ES-I3 (cell line): ENCODE measurements around the gene RREB1.

Experiments
- H3K36me3 ChIP-seq: 2 replicates; pipeline ENCODE4 v1.6.1; 2013; ENCODE audit warnings: mild to moderate bottlenecking, low read length, control low read depth, moderate library complexity; ENCODE audit not compliant: insufficient read depth
- H3K4me1 ChIP-seq: 2 replicates; pipeline ENCODE4 v1.6.1; 2013; ENCODE audit warnings: mild to moderate bottlenecking, control low read depth, low read length; ENCODE audit not compliant: insufficient read depth
- H3K9ac ChIP-seq: 2 replicates; pipeline ENCODE4 v1.6.1; 2013; ENCODE audit warnings: low read depth, mild to moderate bottlenecking, low read length, moderate library complexity
- H3K9me3 ChIP-seq: 2 replicates; pipeline ENCODE4 v1.6.1; 2013; ENCODE audit warnings: mild to moderate bottlenecking, low read length, moderate library complexity; ENCODE audit not compliant: control insufficient read depth, insufficient read depth

The RREB1 gene, protein sequence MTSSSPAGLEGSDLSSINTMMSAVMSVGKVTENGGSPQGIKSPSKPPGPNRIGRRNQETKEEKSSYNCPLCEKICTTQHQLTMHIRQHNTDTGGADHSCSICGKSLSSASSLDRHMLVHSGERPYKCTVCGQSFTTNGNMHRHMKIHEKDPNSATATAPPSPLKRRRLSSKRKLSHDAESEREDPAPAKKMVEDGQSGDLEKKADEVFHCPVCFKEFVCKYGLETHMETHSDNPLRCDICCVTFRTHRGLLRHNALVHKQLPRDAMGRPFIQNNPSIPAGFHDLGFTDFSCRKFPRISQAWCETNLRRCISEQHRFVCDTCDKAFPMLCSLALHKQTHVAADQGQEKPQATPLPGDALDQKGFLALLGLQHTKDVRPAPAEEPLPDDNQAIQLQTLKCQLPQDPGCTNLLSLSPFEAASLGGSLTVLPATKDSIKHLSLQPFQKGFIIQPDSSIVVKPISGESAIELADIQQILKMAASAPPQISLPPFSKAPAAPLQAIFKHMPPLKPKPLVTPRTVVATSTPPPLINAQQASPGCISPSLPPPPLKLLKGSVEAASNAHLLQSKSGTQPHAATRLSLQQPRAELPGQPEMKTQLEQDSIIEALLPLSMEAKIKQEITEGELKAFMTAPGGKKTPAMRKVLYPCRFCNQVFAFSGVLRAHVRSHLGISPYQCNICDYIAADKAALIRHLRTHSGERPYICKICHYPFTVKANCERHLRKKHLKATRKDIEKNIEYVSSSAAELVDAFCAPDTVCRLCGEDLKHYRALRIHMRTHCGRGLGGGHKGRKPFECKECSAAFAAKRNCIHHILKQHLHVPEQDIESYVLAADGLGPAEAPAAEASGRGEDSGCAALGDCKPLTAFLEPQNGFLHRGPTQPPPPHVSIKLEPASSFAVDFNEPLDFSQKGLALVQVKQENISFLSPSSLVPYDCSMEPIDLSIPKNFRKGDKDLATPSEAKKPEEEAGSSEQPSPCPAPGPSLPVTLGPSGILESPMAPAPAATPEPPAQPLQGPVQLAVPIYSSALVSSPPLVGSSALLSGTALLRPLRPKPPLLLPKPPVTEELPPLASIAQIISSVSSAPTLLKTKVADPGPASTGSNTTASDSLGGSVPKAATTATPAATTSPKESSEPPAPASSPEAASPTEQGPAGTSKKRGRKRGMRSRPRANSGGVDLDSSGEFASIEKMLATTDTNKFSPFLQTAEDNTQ (N-terminal part only)

DNA sequence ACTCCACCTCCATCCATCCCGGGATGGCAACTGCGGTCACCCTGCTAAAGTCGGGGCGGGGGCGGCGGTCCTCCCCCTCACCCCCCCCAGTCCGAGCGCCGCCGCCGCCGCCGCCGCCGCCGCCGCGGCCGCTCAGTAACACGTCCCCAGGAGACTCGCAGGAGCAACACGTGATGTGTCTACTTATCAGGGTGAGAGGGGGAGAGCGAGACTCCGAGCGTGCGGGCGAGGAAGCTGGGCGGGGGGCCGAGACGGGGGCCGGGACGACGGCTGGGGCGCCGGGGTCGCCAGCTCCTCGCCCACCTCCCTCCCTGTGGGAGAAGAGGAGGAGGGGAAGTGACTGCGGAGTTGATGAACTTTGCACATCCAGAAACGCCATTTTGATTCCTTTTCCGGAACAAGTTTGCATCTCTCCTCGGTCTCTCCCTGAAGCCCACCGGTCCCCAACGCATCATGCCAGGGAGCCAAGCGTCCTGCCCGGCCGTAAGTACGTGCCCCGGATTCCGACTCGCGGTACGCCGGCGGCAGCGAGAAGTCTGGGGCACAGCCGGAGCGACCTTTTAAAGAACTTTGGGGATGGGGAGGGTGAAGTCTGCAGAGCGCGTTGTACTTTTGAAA lies at the start of gene RREB1:
RREB1 (plus strand) TSS at position 384 of the 618 bp plus-strand sequence. CDS start 73,951 bp downstream, outside the sequence.
- Histone ChIP-seq H3K4me1 (peaks cover 11% of the 10 kb centered on the region; the same call in 1 of the 2 replicates), H3K36me3 (no peaks in the 10 kb centered on the region), H3K9ac (peak within 1 kb of the TSS; percentile 97), H3K9me3 (no peaks in the 10 kb centered on the region)

DNA sequence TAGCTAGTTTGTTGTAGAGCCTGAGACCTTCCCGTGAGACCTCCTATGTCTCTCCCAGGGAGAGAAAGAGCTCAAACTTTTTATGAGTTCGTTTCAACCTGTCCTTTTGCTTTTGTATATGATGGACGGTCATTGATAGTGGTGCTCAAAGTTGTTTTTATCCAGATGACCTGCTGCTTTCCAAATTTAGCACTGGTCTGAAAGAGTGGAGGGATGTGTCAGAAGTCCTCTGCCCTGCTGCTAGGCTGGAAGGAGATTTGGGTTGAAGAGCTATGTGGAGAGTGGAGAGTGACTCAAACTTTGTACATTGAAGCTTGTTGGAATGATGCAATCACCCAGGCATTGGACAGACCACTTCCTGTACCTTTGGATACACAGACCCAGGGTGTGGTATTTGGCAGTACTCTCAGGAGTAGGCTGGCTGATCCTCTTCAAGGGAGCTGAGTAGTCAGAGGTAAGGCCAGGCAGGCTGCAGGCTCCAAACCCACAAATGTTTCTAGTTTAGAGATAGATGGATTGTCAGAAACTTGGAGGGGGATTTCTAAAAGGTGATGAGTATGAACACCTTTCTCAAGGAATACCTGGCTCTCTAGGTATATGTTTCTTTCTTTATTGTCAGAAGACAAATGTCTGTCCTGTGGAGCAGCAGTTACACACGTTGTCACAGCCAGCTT lies 49.4 kb upstream of the RREB1 start:
- no peak overlapping the region for H3K9ac ChIP-seq
- H3K4me1 ChIP-seq: no peaks in the 10 kb centered on the region
- H3K9me3 ChIP-seq: no peaks in the 10 kb centered on the region
- H3K36me3 ChIP-seq: no peaks in the 10 kb centered on the region

DNA sequence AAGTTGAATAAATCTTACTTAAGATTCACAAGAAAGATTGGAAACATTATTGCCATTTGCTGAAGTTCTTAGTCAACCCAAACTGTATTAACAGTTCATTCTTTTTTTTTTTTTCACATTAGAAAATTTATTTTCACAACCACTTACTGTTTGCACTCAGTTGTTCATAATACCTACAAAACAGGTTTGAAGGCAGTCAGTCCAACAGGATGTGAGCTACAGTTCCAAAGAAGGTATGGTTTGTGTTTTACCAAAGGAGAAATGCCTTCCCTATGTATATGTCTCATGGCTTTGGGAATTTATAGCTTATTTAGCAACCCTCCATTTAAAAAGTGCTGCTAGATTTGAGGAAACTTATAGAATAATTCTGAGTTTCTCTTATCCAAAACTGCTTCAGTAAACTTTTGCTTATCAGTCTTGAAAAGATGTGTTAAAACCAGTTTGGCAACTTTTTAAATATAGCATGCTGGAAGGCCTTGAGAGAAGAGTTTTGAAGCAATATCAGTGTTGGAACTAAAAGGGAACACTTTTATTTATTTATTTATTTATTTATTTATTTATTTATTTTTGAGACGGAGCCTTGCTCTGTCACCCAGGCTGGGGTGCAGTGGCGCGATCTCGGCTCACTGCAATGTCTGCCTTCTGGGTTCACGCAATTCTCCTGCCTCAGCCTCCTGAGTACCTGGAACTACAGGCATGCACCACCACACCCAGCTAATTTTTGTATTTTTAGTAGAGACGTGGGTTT lies 46.8 kb upstream of the RREB1 start:
- H3K9me3 ChIP-seq: no peaks in the 10 kb centered on the region
- no peaks in the 10 kb centered on the region for H3K36me3 ChIP-seq
- H3K4me1 ChIP-seq: no peaks in the 10 kb centered on the region
- H3K9ac ChIP-seq: no peak overlapping the region

DNA sequence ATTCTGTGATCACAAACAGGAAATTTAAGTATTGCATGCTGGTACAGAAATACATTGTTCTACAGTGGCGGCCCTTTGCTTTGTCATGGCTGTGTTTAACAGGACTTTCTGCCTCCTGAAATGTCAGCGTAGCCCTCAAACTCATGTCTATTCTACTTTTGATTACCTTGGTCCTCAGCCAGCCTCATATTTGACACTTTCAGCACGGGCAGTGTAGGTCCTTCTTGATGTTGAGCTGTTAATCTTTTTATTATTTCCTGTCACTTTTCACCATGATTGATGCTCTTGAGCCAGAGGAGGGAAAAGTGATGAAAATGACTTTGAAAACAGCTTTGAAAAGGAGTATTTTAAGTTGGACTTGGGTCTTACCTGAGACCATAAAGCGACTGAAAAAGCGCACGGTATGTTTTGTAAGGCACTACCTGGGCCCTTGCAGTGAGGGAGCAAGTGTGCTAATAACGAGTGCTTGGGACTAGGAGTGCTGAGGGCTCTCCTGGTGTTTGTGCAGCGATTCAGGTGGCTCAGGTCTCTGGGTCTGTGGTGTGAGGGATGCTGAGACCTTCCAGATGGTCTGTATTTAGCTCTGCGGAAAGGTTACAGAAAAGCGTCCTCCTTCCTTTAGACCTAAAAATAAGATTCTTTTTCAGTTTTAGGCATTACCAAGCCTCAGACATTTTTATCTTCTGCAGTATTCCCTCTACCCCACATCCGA lies 45.2 kb upstream of the RREB1 start:
- Histone ChIP-seq H3K4me1 (no peaks in the 10 kb centered on the region), H3K9me3 (no peaks in the 10 kb centered on the region), H3K9ac (no peak overlapping the region), H3K36me3 (no peaks in the 10 kb centered on the region)

DNA sequence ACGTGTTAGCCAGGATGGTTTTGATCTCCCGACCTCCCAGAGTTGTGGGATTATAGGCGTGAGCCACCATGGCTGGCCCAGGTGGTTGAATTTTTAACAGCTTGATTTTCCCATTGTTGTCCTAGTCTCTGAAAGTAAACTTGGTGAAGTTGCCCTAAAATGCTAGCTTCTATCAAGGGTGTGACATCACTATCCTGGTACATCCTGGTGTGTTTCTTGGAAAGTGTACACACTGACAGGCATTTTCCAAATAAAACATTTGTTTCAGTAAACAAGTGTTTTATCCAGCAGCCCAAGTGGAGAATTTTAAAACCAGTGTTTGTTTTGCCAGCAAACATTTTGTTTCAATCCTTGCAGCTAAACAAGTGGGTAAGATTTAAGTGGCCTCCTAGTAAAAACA lies 40.5 kb upstream of the RREB1 start:
- Histone ChIP-seq H3K9me3 (no peaks in the 10 kb centered on the region), H3K4me1 (no peaks in the 10 kb centered on the region), H3K36me3 (no peaks in the 10 kb centered on the region), H3K9ac (no peak overlapping the region)

DNA sequence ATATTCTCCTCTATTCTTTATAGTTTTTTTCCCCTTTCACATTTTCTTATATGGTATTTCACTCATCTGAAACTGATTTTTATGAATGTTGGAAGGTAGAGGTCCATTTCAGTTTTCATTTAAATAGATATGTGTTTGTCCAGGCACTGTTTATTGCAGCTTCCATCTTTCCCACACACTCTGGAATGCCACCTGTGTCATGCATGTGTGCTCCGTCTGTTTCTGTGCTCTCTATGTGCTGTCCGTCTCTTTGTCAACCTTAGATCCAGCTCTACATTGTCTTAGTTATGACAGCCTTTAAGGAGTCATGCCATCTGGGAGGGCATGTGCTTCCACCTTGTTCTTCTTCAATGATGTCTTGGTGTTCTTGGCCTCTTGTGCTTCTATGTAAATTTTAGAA lies 36.4 kb upstream of the RREB1 start:
- Histone ChIP-seq H3K9ac (no peak overlapping the region), H3K36me3 (no peaks in the 10 kb centered on the region), H3K9me3 (no peaks in the 10 kb centered on the region), H3K4me1 (no peaks in the 10 kb centered on the region)

DNA sequence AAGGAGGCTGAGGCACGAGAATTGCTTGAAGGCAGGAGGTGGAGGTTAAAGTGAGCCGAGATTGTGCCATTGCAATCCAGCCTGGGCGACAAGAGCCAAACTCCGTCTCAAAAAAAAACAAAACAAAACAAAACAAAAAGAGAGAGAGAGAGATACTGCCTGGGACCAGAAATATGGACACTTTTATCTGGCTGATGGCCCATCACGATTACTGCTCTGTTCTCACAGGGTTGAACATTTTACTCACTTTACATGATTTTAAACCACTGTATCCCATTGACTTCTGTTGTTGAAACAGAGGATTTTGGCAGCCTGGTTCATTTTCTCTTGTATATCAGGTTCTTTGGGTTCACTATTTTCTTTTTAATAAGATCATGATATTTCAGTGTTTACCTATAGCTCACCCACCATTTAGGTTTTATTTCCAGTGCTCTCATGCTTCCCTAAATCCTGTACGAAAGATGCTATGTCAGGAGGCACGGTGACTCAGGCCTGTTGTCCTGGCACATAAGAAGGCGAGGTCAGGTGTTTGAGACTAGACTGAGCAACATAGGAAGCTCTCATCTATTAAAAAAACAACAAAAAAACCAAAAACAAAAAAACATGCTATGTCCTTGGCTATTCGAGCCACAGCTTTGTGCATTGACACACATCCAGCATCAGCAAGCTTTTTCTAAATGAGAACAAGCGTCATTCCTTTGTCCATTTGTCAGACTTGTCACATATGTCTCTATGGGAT lies 34.5 kb upstream of the RREB1 start:
- Histone ChIP-seq H3K9me3 (no peaks in the 10 kb centered on the region), H3K36me3 (no peaks in the 10 kb centered on the region), H3K4me1 (no peaks in the 10 kb centered on the region), H3K9ac (no peak overlapping the region)

DNA sequence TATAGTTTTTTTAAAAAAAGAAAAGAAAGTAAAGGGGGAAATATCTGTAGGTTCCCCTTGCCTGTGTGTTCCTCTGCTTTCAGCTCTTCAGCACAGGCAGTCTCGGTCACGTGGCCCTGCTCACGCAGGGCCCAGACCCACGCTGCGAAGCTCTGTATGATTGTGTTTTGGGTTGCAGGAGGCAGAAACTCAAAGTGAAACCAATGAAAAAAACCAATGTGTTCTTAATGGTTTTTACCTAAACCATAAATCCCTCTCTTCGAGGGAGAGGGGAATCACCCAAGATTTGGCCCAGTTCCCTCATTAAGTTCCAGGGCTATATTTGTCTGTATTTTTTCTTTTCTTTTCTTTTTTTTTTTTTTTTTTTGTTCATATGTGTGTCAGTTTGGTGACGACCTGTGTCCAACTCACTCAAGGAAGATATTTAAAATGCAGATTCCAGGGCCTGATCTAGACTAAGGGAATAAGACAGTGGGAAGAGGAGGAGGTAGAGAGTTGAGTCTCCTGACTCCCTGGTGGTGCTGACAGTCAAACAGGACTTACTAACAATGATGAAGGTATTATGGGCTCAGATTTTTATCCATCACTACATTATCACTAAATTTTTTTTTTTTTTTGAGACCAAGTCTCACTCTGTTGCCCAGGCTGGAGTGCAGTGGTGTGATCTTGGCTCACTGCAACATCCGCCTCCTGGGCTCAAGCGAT lies 33.8 kb upstream of the RREB1 start:
- Histone ChIP-seq H3K4me1 (no peaks in the 10 kb centered on the region), H3K9me3 (no peaks in the 10 kb centered on the region), H3K9ac (no peak overlapping the region), H3K36me3 (no peaks in the 10 kb centered on the region)

DNA sequence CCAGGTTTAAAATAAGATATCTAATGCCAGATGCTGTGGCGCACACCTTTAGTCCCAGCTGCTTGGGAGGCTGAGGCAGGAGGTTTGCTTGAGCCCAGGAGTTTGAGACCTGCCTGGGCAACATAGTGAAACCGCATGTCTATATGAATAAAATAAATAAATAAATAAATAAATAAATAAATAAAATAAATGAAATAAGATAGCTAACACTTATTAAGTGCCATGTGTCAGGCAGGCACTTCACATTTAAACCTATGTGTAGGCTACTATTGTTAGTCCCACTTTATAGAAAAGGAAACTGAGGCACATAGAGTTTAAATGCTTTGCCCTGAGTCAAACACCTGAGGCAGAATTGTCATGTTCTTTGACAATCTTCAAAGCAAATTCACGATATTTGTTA lies 32.9 kb upstream of the RREB1 start:
- no peaks in the 10 kb centered on the region for H3K4me1 ChIP-seq
- H3K9ac ChIP-seq: no peak overlapping the region
- H3K36me3 ChIP-seq: no peaks in the 10 kb centered on the region
- no peaks in the 10 kb centered on the region for H3K9me3 ChIP-seq

DNA sequence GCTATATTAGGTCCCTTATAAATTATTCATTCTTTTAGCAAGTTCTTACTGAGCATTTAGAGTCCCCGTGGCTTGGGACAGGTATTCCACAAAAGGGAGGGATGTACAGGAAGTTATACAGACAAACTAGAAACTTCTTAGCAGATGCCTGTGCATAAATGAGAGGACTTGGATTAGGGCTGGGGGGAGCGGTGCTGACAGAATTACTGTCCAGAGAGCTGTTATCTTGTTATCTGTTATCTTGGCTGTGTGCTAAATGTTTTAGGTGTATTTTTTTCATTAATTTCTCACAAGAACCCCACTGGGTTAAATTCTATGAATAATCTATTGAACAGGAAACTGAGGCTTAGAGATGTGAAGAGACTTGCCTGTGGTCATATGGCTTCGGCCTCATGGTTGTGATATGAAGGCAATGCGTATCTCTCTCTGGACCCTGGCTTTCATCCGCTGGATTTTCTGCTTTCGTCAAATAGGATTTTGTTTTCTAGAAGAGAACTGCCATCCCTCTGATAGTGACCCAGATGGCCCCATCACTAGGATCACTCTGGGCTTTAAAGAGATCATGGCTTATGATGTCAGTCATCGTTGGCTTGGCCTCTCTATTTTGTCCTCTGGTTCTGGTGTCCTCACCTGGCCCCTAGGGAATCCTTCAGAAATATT lies 32.3 kb upstream of the RREB1 start:
- Histone ChIP-seq H3K4me1 (no peaks in the 10 kb centered on the region), H3K9ac (no peak overlapping the region), H3K36me3 (no peaks in the 10 kb centered on the region), H3K9me3 (no peaks in the 10 kb centered on the region)

DNA sequence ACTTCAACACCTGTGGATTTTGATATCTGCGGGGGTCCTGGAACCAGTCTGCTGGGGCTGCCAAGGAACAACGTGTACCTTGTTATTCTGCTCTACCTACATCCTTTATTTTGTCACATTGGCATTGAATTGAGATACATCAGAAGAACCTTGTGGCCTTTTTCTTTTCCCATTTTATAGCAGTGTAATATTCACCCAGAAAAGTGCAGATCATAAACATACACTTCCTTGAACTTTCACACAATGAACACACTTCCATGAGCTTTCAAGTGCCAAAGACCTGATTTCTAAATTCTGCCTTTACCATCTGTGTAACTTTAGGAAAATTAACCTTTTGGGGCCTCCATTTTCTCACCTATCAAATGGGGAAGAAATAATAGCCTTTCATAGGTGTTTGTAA lies 29.9 kb upstream of the RREB1 start:
- Histone ChIP-seq H3K9ac (no peak overlapping the region), H3K4me1 (no peaks in the 10 kb centered on the region), H3K36me3 (no peaks in the 10 kb centered on the region), H3K9me3 (no peaks in the 10 kb centered on the region)
